ENCODE data around the gene SNX17.
A peak's percentile ranks its signal among the peaks of the same experiment; 100 is the strongest.
"Not testable (repeated sequence)": the region's sequence is repeated elsewhere in the genome, so short reads cannot be mapped to it uniquely, and the experiment has no call there.

Gene SNX17

GRCh38 chr2:27351802-27352598 lies 18.4 kb upstream of the SNX17 start:
- no peak for DNase-seq (ENCODE audit: low read depth in 1 of 2, low spot score in 1 of 2)
- TF ChIP-seq JUND (IDR thresholded peaks at IDR 0.05; ENCODE audit: low read depth), result no peak
- in situ Hi-C loops (cut with HindIII; ENCODE audit: low pct_unique_long_range_greater_than_20kb, low sequenced_read_pairs), result no loop called here

DNA sequence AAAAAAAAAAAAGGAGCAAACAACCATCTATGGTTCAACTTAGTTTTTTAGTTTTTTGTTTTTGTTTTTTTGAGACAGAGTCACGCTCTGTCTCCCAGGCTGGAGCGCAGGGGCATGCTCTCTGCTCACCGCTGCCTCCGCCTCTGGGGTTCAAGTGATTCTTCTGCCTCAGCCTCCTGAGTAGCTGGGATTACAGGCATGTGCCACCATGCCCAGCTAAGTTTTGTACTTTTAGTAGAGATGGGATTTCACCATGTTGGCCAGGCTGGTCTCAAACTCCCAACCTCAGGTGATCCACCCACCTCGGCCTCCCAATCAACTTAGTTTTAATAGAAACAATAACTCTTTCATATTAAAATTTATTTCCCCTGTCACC lies 17.0 kb upstream of the SNX17 start:
- in situ Hi-C loops (cut with HindIII; ENCODE audit: low pct_unique_long_range_greater_than_20kb, low sequenced_read_pairs); DNase-seq (ENCODE audit: low read depth in 1 of 2, low spot score in 1 of 2): not testable (repeated sequence)

DNA sequence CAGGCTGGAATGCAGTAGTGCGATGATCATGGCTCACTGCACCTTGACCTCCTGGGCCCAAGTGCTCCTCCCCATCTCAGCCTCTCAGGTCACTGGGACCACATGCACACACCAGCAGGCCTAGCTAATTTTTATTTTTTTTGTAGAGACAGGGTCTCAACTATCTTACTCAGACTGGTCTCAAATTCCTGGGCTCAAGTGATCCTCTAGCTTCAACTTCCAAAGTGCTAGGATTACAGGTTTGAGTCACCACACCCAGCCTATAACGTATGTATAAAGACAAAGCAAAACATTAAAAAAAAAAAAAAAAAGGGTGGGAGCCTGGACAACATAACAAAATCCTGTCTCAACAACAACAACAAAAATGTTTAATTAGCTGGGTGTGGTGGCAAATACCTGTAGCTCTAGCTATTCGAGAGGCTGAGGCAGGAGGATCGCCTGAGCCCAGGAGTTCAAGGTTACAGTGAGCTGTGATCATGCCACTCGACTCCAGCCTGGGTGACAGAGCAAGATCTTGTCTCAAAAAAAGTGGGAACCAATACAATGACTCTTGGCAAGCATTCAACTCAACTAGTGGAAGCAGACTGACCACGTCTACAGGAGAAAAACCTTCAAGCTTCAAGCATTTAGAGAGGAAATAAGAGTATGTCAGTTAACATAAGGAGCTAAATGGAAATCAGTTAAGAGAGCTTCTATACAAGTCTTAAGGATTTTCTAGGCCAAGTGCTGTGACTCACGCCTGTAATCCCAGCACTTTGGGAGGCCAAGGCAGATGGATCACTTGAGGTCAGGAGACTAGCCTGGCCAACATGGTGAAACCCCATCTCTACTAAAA lies 16.4 kb upstream of the SNX17 start:
- DNase-seq (ENCODE audit: low read depth in 1 of 2, low spot score in 1 of 2), result peak in 1 of 2 experiments; percentile 11
- no peak for TF ChIP-seq JUND (IDR thresholded peaks at IDR 0.05; ENCODE audit: low read depth)
- in situ Hi-C loops (cut with HindIII; ENCODE audit: low pct_unique_long_range_greater_than_20kb, low sequenced_read_pairs), result no loop called here

DNA sequence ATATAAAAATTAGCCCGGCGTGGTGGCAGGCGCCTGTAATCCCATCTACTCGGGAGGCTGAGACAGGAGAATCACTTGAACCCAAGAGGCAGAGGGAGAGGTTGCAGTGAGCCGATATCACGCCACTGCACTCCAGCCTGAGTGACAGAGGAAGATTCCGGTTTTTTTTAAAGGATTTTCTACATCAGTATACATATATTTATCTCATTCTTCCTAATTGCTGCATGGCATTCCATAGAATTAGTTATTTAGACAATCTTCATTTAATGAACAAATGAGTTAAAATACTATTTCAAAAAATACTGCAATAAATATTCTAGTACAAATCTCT lies 15.9 kb upstream of the SNX17 start:
- no peak for TF ChIP-seq JUND (IDR thresholded peaks at IDR 0.05; ENCODE audit: low read depth)
- in situ Hi-C loops (cut with HindIII; ENCODE audit: low pct_unique_long_range_greater_than_20kb, low sequenced_read_pairs), result no loop called here
- no peak for DNase-seq (ENCODE audit: low read depth in 1 of 2, low spot score in 1 of 2)

DNA sequence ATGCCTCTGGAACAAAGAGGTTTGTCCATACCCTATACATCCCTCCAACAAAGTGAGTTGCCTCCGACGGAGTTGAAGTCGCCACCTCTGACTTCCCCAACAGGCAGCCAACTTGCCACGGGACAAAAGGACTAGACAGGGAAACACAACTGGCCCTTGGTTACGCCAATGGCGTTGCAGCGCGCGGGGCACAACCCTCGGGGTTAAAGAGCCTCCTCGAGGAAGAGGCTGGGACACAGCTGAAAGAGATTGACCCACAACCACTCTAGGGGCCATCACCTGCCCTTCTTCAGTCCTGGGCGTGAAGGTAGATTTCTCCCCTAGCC lies 14.4 kb upstream of the SNX17 start:
- DNase-seq (ENCODE audit: low read depth in 1 of 2, low spot score in 1 of 2), result peak in 1 of 2 experiments; percentile 57
- no peak for TF ChIP-seq JUND (IDR thresholded peaks at IDR 0.05; ENCODE audit: low read depth)
- in situ Hi-C loops (cut with HindIII; ENCODE audit: low pct_unique_long_range_greater_than_20kb, low sequenced_read_pairs), result no loop called here

DNA sequence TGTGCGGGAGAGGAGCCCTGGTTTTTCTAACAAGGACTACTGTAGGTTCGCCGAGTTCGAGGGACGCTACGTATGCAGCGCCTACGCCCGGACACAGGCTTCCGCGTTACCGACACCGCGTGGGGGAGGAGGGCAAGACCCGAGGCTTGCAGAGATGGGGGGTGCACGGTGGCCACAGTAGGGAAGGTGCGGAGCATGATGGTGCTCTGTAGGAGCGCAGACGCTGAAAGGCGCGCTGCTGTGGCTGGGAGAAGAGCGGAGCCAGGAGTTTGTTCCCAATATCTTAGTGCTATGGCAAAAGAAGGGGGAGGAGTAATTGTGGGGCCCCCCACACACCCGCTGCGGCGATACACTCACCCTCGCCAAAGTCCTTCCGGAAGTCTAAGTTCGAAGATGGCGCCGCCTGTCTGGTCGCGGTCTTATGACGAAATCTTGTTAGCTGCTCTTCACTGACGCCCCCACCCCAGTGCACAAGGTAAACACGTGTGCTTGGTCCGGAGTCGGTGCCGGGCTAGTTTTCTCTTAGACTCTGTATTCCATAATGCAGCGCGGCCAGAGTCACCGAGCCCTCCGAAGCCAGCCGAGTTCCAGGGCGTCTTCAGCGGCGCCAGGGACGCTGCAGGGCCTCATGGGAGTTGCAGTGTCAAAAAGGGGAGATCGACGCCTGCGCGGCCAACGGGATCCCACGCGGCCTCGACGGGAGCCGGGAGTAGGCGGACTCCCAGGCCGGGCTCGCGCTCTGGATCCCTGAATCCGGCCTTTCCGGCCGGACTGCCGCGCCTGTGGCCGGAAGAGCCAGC lies 13.8 kb upstream of the SNX17 start, which contains the start of gene GTF3C2:
Gene GTF3C2, minus strand, starts transcription at position 383 of the 800 bp plus-strand sequence. CDS start 13,210 bp downstream, outside the sequence.
- in situ Hi-C loops (cut with HindIII; ENCODE audit: low pct_unique_long_range_greater_than_20kb, low sequenced_read_pairs), result no loop called here
- TF ChIP-seq JUND (IDR thresholded peaks at IDR 0.05; ENCODE audit: low read depth), result no peak
- peak; percentile 68 to 97 for DNase-seq (ENCODE audit: low read depth in 1 of 2, low spot score in 1 of 2)

GRCh38 chr2:27362678-27363420 lies 7.6 kb upstream of the SNX17 start:
- TF ChIP-seq JUND (IDR thresholded peaks at IDR 0.05; ENCODE audit: low read depth), result no peak
- in situ Hi-C loops (cut with HindIII; ENCODE audit: low pct_unique_long_range_greater_than_20kb, low sequenced_read_pairs), result no loop called here
- no peak for DNase-seq (ENCODE audit: low read depth in 1 of 2, low spot score in 1 of 2)

- DNase-seq (ENCODE audit: low read depth in 1 of 2, low spot score in 1 of 2), result no peak
- in situ Hi-C loops (cut with HindIII; ENCODE audit: low pct_unique_long_range_greater_than_20kb, low sequenced_read_pairs), result no loop called here
- no peak for TF ChIP-seq JUND (IDR thresholded peaks at IDR 0.05; ENCODE audit: low read depth)
These were observed 6.5 kb upstream of the SNX17 start for GRCh38 chr2:27363933-27364332.

DNA sequence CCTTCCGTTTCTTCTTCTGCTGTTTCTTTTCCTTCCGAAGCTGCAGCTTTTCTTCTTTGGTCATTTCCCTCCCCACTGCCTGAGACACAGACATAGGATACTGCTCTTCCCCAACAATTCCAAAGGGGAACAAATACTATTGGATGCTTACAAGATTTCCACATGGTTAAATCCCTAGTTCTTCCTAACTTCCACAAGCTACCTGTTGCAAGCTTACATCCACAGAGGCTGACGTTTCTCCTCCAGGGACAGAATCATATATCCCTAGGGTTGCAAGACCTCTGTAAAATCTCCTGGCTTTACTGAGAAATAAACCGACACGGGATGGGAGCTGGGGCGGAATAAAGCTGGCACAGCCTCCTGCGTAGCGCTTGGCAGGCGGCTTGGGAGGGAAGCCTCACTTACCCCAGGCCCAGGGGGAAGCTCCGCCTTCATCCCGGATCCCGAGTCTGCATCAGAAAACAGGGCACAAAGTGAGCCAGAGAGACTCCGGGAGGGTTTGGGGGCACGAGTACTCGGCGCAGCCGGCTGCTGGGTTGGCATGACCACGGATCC lies 868 bp upstream of the SNX17 start:
- in situ Hi-C loops (cut with HindIII; ENCODE audit: low pct_unique_long_range_greater_than_20kb, low sequenced_read_pairs), result no loop called here
- DNase-seq (ENCODE audit: low read depth in 1 of 2, low spot score in 1 of 2), result peak; percentile 55 to 59
- TF ChIP-seq JUND (IDR thresholded peaks at IDR 0.05; ENCODE audit: low read depth), result no peak

- in situ Hi-C loops (cut with HindIII; ENCODE audit: low pct_unique_long_range_greater_than_20kb, low sequenced_read_pairs), result no loop called here
- peak in 1 of 2 experiments; percentile 56 for DNase-seq (ENCODE audit: low read depth in 1 of 2, low spot score in 1 of 2)
- TF ChIP-seq JUND (IDR thresholded peaks at IDR 0.05; ENCODE audit: low read depth), result no peak
These were observed 602 bp downstream of the SNX17 start for GRCh38 chr2:27370816-27371620.

DNA sequence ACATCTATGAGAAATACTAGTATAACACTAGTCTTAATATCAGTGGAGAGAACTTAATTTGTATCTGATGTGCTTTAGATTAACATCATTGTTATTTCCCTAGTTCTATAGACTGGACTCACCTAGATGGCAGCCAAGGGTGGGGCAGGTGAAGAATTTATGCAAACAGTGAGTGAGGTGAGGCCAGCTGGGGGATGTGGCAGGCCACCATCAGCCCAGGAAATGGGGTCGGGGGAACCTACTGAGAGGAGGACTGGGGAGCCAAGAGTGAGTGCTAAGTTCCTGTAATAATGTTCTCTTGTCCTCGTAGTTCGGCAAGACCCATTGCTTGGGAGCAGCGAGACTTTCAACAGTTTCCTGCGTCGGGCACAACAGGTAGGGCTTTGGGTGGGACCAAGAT lies 2.5 kb downstream of the SNX17 start:
- in situ Hi-C loops (cut with HindIII; ENCODE audit: low pct_unique_long_range_greater_than_20kb, low sequenced_read_pairs), result no loop called here
- no peak for DNase-seq (ENCODE audit: low read depth in 1 of 2, low spot score in 1 of 2)
- TF ChIP-seq JUND (IDR thresholded peaks at IDR 0.05; ENCODE audit: low read depth), result no peak

Data from T47D (cell line).